Fibroblast of lung (primary cell): ENCODE results near the gene GTPBP2.

Source experiments
- EZH2 ChIP-seq: IDR thresholded peaks from 2 replicates; pipeline ENCODE4 v1.5.1; 2012; ENCODE audit warnings: low read length, control low read depth, mild to moderate bottlenecking; ENCODE audit errors: missing control alignments
- TF ChIP-seq, protein P1 (sequence below), 2 donors: IDR thresholded peaks in 1 of 2; conservative IDR thresholded peaks in 1 of 2; 1 replicate in 1 of 2; 2 replicates in 1 of 2; pipeline ENCODE4 v1.5.1; 2011 to 2012; ENCODE audit warnings: low read length in 2 of 2, control low read depth in 1 of 2, inconsistent platforms in 1 of 2, low read depth in 1 of 2, mild to moderate bottlenecking in 1 of 2

DNA sequence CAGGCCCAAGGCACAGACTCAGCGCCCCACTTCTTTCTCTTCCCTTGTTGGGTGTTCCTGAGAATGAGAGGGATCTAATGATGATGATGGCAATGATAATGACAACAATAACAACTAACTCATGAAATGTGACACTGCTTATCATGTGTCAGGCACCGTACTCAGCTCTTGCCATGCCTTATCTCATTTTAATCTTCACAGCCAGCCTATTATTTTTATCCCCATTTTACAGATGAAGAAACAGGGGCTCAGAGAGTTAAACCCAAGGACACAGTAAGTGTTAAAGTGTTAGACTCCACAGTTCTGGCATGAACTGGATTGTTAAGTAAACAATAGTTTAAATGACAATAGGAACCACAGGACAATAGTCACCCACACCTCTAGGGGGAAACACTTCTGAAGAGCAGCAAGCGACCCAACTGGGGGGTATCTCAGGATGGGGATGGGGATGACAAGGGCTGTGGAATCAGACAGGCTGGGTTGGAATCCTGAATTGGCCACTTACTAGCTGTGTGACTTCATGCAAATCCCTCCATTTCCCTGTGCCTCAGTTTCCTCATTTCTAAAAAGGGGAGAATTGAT lies 28.2 kb upstream of the GTPBP2 start:
- TF ChIP-seq, protein P1, sequence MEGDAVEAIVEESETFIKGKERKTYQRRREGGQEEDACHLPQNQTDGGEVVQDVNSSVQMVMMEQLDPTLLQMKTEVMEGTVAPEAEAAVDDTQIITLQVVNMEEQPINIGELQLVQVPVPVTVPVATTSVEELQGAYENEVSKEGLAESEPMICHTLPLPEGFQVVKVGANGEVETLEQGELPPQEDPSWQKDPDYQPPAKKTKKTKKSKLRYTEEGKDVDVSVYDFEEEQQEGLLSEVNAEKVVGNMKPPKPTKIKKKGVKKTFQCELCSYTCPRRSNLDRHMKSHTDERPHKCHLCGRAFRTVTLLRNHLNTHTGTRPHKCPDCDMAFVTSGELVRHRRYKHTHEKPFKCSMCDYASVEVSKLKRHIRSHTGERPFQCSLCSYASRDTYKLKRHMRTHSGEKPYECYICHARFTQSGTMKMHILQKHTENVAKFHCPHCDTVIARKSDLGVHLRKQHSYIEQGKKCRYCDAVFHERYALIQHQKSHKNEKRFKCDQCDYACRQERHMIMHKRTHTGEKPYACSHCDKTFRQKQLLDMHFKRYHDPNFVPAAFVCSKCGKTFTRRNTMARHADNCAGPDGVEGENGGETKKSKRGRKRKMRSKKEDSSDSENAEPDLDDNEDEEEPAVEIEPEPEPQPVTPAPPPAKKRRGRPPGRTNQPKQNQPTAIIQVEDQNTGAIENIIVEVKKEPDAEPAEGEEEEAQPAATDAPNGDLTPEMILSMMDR (conservative IDR thresholded peaks at IDR 0.05 in 1 of 2, IDR thresholded peaks at IDR 0.05 in 1 of 2; ENCODE audit: low read depth in 1 of 2, low read length in 2 of 2): no peak
- TF ChIP-seq EZH2: no peak
